CD8-positive, alpha-beta memory T cell (primary cell): ENCODE results near the gene DOK3. TPM values are rescaled to one million over a fixed set of nuclear protein-coding genes. Genes with fewer than 3 reads are reported as not detected.
A peak's percentile ranks its signal among the peaks of the same experiment; 100 is the strongest.

Source experiments
- CTCF ChIA-PET: fragments of 350-600 bp; sonication (Branson Sonifier 250); formaldehyde crosslinking; loops from one replicate; lab custom pipeline; 2021; ENCODE audit warnings: antibody characterized with exemption; lab: Charles Lee
- POLR2A ChIA-PET: fragments of 350-600 bp; sonication (Branson Sonifier 250); formaldehyde crosslinking; loops from one replicate; lab custom pipeline; 2021; ENCODE audit warnings: antibody characterized with exemption; lab: Charles Lee
- DNase-seq, 5 donors: peaks; one replicate each; pipeline versions ENCODE4 v3.0.0 to v3.0.0-alpha.2; 2020 to 2022; ENCODE audit warnings: mixed read lengths in 1 of 5
- H3K27ac ChIP-seq: one replicate; pipeline ENCODE4 v1.7.0; 2013; ENCODE audit warnings: low read depth, mild to moderate bottlenecking, low read length, moderate library complexity
- H3K27me3 ChIP-seq: 2 replicates; pipeline ENCODE4 v1.7.0; 2013; ENCODE audit warnings: low read length, mild to moderate bottlenecking; ENCODE audit not compliant: insufficient read depth, poor library complexity, severe bottlenecking
- H3K36me3 ChIP-seq: 2 replicates; pipeline ENCODE4 v1.7.0; 2013; ENCODE audit warnings: mild to moderate bottlenecking, low read length, moderate library complexity; ENCODE audit not compliant: insufficient read depth
- H3K4me1 ChIP-seq: 2 replicates; pipeline ENCODE4 v1.7.0; 2013; ENCODE audit warnings: mild to moderate bottlenecking, low read length, moderate library complexity; ENCODE audit not compliant: insufficient read depth
- H3K4me3 ChIP-seq: 2 replicates; pipeline ENCODE4 v1.7.0; 2013; ENCODE audit warnings: mild to moderate bottlenecking, low read length
- H3K9me3 ChIP-seq: 2 replicates; pipeline ENCODE4 v1.7.0; 2013; ENCODE audit warnings: mild to moderate bottlenecking, low read length
- H3K27ac Mint-ChIP-seq, 8 donors: one replicate each; pipeline ENCODE4 v1.8.0; 2020 to 2021; ENCODE audit warnings: mixed read lengths in 8 of 8, mild to moderate bottlenecking in 6 of 8, inconsistent platforms in 3 of 8, moderate library complexity in 3 of 8
- H3K27me3 Mint-ChIP-seq, 2 donors: one replicate each; pipeline ENCODE4 v1.8.0; 2020 to 2021; ENCODE audit warnings: mixed read lengths in 2 of 2, mild to moderate bottlenecking in 1 of 2, moderate library complexity in 1 of 2
- H3K36me3 Mint-ChIP-seq, 3 donors: one replicate each; pipeline ENCODE4 v1.8.0; 2020 to 2021; ENCODE audit warnings: mixed read lengths in 3 of 3, inconsistent platforms in 1 of 3, mild to moderate bottlenecking in 1 of 3
- H3K4me1 Mint-ChIP-seq, 3 donors: one replicate each; pipeline ENCODE4 v1.8.0; 2020 to 2021; ENCODE audit warnings: mixed read lengths in 3 of 3, inconsistent platforms in 1 of 3, mild to moderate bottlenecking in 1 of 3
- H3K4me3 Mint-ChIP-seq, 7 donors: one replicate each; pipeline ENCODE4 v1.8.0; 2020 to 2021; ENCODE audit warnings: mixed read lengths in 7 of 7, mild to moderate bottlenecking in 6 of 7, moderate library complexity in 4 of 7, inconsistent platforms in 2 of 7
- H3K9me3 Mint-ChIP-seq, 5 donors: one replicate each; pipeline ENCODE4 v1.8.0; 2020 to 2022; ENCODE audit warnings: mixed read lengths in 5 of 5, mild to moderate bottlenecking in 3 of 5, moderate library complexity in 2 of 5, inconsistent platforms in 1 of 5
- polyA plus RNA-seq: library from polyadenylated mRNA; unstranded; fragments of 300-500 nt; fragmentation: Illumina TruSeq; gene quantifications from one replicate; pipeline ENCODE4 v1.2.3, GENCODE V29; 2021
- total RNA-seq, 2 experiments: library from RNA; stranded (reverse); gene quantifications; one replicate each; pipeline ENCODE4 v1.2.3, GENCODE V29; 2021

DOK3 gene
- total and polyA plus RNA-seq, 3 experiments from 2014 or later = 0.08 to 5.1 (median 4.2) TPM

GRCh38 chr5:177476531-177477233 lies 32.9 kb downstream of the DOK3 start:
- Mint-ChIP-seq H3K4me1 (peaks cover 33 to 55% (median 38%) of the 10 kb centered on the region in 3 donors), H3K9me3 (no peaks in the 10 kb centered on the region), H3K36me3 (no peaks in the 10 kb centered on the region), H3K27ac (peak overlapping the region in 6 of 8 donors; percentile 31 to 76 (median 46)), H3K27me3 (no peaks in the 10 kb centered on the region), H3K4me3 (peak overlapping the region in 3 of 7 donors; percentile 7 to 61 (median 9))
- peak in 1 of 5 donors; percentile 41 for DNase-seq
- ChIA-PET POLR2A (no interaction called here), CTCF (interaction anchor here (0.6 to 12.4 kb wide), 7 partner anchors 13 to 74 kb away, joined by 3 to 103 read pairs (median 4); no protein-coding TSS in a partner anchor)
- Histone ChIP-seq H3K4me1 (peaks cover 33% of the 10 kb centered on the region), H3K36me3 (no peaks in the 10 kb centered on the region), H3K4me3 (no peak overlapping the region), H3K9me3 (no peaks in the 10 kb centered on the region), H3K27ac (no peak overlapping the region), H3K27me3 (no peaks in the 10 kb centered on the region)

DNA sequence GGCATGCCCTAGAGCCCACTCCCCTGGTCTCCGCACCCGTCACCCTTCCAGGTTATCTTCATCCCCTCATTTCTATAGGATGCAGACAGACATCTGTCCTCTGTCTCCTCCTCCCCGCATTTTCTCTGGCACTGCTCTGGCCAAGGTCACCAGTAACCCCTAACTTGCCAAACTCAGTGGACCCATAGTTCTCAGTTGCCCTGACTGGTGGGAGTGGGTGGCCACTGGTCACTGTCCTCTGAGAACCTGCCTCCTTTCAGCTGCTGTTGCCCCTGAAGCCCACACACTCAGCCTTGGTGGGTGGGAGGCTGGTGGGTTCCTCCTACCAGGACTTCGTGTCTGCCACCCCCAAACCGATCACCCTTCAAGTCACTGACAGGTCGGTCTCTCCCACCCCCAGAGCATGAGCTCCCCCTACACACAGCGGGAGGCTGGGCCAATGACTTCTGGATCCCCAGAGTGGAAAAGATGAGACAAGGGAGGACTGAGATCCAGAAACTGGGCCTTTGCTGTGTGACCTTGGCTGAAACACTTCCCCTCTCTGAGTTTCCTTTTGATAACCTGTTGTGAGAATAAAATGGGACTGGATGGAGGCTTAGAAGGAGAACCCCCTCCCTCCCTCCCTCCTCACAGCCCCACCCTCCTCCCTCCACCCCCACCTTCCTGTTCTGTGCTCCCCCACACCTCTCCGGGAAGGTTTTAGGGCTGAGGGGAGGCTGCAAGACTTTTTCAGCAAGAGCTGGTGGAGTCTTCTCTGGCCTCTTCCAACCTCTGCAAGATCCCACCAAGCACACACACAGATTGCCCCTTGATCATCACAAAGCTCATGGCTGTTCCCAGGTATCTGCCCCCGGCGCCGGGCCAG lies 33.8 kb downstream of the DOK3 start:
- peak overlapping the region; percentile 39 to 75 (median 66) for H3K27ac Mint-ChIP-seq
- DNase-seq = no peak
- H3K4me3 Mint-ChIP-seq = peak overlapping the region; percentile 17 to 81 (median 40)
- Histone ChIP-seq H3K27me3 (no peaks in the 10 kb centered on the region), H3K4me1 (peaks cover 40% of the 10 kb centered on the region), H3K9me3 (no peaks in the 10 kb centered on the region), H3K27ac (no peak overlapping the region), H3K4me3 (no peak overlapping the region), H3K36me3 (no peaks in the 10 kb centered on the region)
- no peaks in the 10 kb centered on the region for H3K9me3 Mint-ChIP-seq
- ChIA-PET POLR2A (no interaction called here), CTCF (interaction anchor here (0.6 to 12.4 kb wide), 4 partner anchors 20 to 73 kb away, joined by 3 to 103 read pairs (median 4); no protein-coding TSS in a partner anchor)
- no peaks in the 10 kb centered on the region for H3K36me3 Mint-ChIP-seq
- peaks cover 42 to 64% (median 45%) of the 10 kb centered on the region in 3 donors for H3K4me1 Mint-ChIP-seq
- H3K27me3 Mint-ChIP-seq = no peaks in the 10 kb centered on the region

- H3K4me1 ChIP-seq = peaks cover 40% of the 10 kb centered on the region
Observed at GRCh38 chr5:177474846-177475562, 34.6 kb downstream of the DOK3 start.

GRCh38 chr5:177474002-177474476 lies 35.6 kb downstream of the DOK3 start:
- Mint-ChIP-seq H3K4me3 (peak overlapping the region; percentile 51 to 94 (median 80)), H3K9me3 (no peaks in the 10 kb centered on the region), H3K27me3 (no peaks in the 10 kb centered on the region), H3K27ac (peak overlapping the region in 7 of 8 donors; percentile 3 to 88 (median 78)), H3K36me3 (peaks cover 0 to 1% (median 0%) of the 10 kb centered on the region in 3 donors), H3K4me1 (peaks cover 37 to 61% (median 41%) of the 10 kb centered on the region in 3 donors)
- DNase-seq = no peak
- H3K36me3 ChIP-seq = no peaks in the 10 kb centered on the region
- ChIA-PET POLR2A (interaction anchor here (0.7 kb wide), 1 partner anchor 23 kb away, joined by 3 read pairs; the partner anchor contains the start of gene PDLIM7), CTCF (interaction anchor here (1.0 to 12.4 kb wide), 4 partner anchors 19 to 85 kb away, joined by 3 to 103 read pairs (median 4); no protein-coding TSS in a partner anchor)
- no peaks in the 10 kb centered on the region for H3K27me3 ChIP-seq
- H3K4me1 ChIP-seq = peaks cover 33% of the 10 kb centered on the region
- no peak overlapping the region for H3K4me3 ChIP-seq
- no peaks in the 10 kb centered on the region for H3K9me3 ChIP-seq
- no peak overlapping the region for H3K27ac ChIP-seq

More at GRCh38 chr5:177474846-177475562, 34.6 kb downstream of the DOK3 start:
- H3K9me3 ChIP-seq = no peaks in the 10 kb centered on the region
- H3K27me3 ChIP-seq = no peaks in the 10 kb centered on the region
- H3K36me3 Mint-ChIP-seq = no peaks in the 10 kb centered on the region
- no peak for DNase-seq
- H3K27me3 Mint-ChIP-seq = no peaks in the 10 kb centered on the region
- H3K27ac Mint-ChIP-seq = peak overlapping the region; percentile 23 to 84 (median 54)
- no peak overlapping the region for H3K4me3 ChIP-seq
- H3K36me3 ChIP-seq = no peaks in the 10 kb centered on the region
- CTCF ChIA-PET = interaction anchor here (1.0 to 12.4 kb wide), 3 partner anchors 19 to 86 kb away, joined by 3 to 103 read pairs (median 4); no protein-coding TSS in a partner anchor
- peaks cover 46 to 70% (median 48%) of the 10 kb centered on the region in 3 donors for H3K4me1 Mint-ChIP-seq
- POLR2A ChIA-PET = no interaction called here
- H3K9me3 Mint-ChIP-seq = no peaks in the 10 kb centered on the region
- H3K27ac ChIP-seq = no peak overlapping the region
- peak overlapping the region; percentile 40 to 94 (median 81) for H3K4me3 Mint-ChIP-seq

GRCh38 chr5:177473443-177474001 lies 36.1 kb downstream of the DOK3 start, which contains the start of gene DBN1:
DBN1 (minus strand) TSS chr5:177473634; CDS start chr5:177473521, 113 bp downstream.
- peak within 1 kb of the TSS; percentile 3 to 92 (median 76) for H3K27ac Mint-ChIP-seq
- Histone ChIP-seq H3K9me3 (no peaks in the 10 kb centered on the region), H3K27ac (peak within 1 kb of the TSS; percentile 47), H3K36me3 (no peaks in the 10 kb centered on the region), H3K27me3 (no peaks in the 10 kb centered on the region), H3K4me3 (peak within 1 kb of the TSS; percentile 45), H3K4me1 (peaks cover 30% of the 10 kb centered on the region)
- peaks cover 34 to 56% (median 36%) of the 10 kb centered on the region in 3 donors for H3K4me1 Mint-ChIP-seq
- H3K4me3 Mint-ChIP-seq = peak within 1 kb of the TSS; percentile 80 to 94 (median 84)
- CTCF ChIA-PET = interaction anchor here (1.0 to 12.4 kb wide), 8 partner anchors 8 to 84 kb away, joined by 3 to 103 read pairs (median 11); no protein-coding TSS in a partner anchor
- H3K27me3 Mint-ChIP-seq = peaks cover 0 to under 1% of the 10 kb centered on the region in 2 donors
- DNase-seq = no peak
- H3K9me3 Mint-ChIP-seq = no peaks in the 10 kb centered on the region
- POLR2A ChIA-PET = interaction anchor here (0.7 to 1.4 kb wide), 2 partner anchors 24 to 41 kb away, joined by 3 to 4 read pairs; partner anchors contain the start of gene PDLIM7
- peaks cover 0 to 6% (median 0%) of the 10 kb centered on the region in 3 donors for H3K36me3 Mint-ChIP-seq

- Mint-ChIP-seq H3K4me1 (peaks cover 34 to 55% (median 36%) of the 10 kb centered on the region in 3 donors), H3K9me3 (no peaks in the 10 kb centered on the region), H3K4me3 (peak overlapping the region; percentile 78 to 91 (median 83)), H3K27ac (peak overlapping the region in 5 of 8 donors; percentile 63 to 92 (median 85)), H3K27me3 (peaks cover 0 to 1% of the 10 kb centered on the region in 2 donors), H3K36me3 (peaks cover 0 to 11% (median 0%) of the 10 kb centered on the region in 3 donors)
- Histone ChIP-seq H3K36me3 (no peaks in the 10 kb centered on the region), H3K4me3 (peak overlapping the region; percentile 45), H3K4me1 (peaks cover 30% of the 10 kb centered on the region), H3K27ac (peak overlapping the region; percentile 47), H3K9me3 (no peaks in the 10 kb centered on the region), H3K27me3 (no peaks in the 10 kb centered on the region)
- ChIA-PET CTCF (interaction anchor here (1.1 to 12.4 kb wide), 9 partner anchors 9 to 163 kb away, joined by 3 to 103 read pairs (median 6); partner anchors contain the start of gene PDLIM7), POLR2A (interaction anchor here (0.8 to 2.2 kb wide), 4 partner anchors 17 to 83 kb away, joined by 3 to 18 read pairs (median 4); partner anchors contain the start of gene PDLIM7)
- peak; percentile 54 to 85 (median 65) for DNase-seq
Observed at GRCh38 chr5:177472460-177473442, 36.9 kb downstream of the DOK3 start.
